SK-N-MC (cell line): ENCODE measurements around the gene SMIM41.

Source experiments
- EZH2 ChIP-seq: fragments of 200-600 bp; sonication (generic); IDR thresholded peaks from one replicate; pipeline ENCODE4 v1.6.1; 2017; ENCODE audit warnings: antibody characterized with exemption
- FOXP2 ChIP-seq: optimal IDR thresholded peaks from 2 replicates; pipeline ENCODE3; 2011; ENCODE audit warnings: mild to moderate bottlenecking, moderate library complexity; ENCODE audit not compliant: insufficient read depth; ENCODE audit errors: extremely low read length, control extremely low read depth
- POLR2AphosphoS5 ChIP-seq: IDR thresholded peaks from 2 replicates; pipeline ENCODE4 v1.6.1; 2012; ENCODE audit warnings: mild to moderate bottlenecking, low read depth, low read length, borderline replicate concordance

- no peak for TF ChIP-seq EZH2
- TF ChIP-seq POLR2AphosphoS5: 0 out of 2 replicates have a peak, but pooled peaks have one; percentile 30
- TF ChIP-seq FOXP2: no peak
Measured at GRCh38 chr12:52036587-52037171, 42.8 kb upstream of the SMIM41 start.
